Vagina (tissue), 2 donors: ENCODE data around the gene SLC17A4.

Source experiments
- POLR2A ChIP-seq, 2 donors: fragments of 450-650 bp; IDR thresholded peaks; one replicate each; pipeline ENCODE4 v1.6.1; 2017; ENCODE audit warnings: antibody characterized with exemption in 2 of 2, mild to moderate bottlenecking in 2 of 2, moderate library complexity in 2 of 2
- POLR2AphosphoS5 ChIP-seq, 2 donors: sonication (generic); formaldehyde crosslinking; IDR thresholded peaks; one replicate each; pipeline ENCODE4 v1.9.0; 2017; ENCODE audit warnings: antibody characterized with exemption in 2 of 2, mild to moderate bottlenecking in 2 of 2, low read depth in 1 of 2; ENCODE audit not compliant: insufficient read depth in 1 of 2
- TF ChIP-seq, protein P1 (sequence below), 3 experiments: fragments of 450-650 bp in 2 of 3; fragments of 200-600 bp in 1 of 3; sonication (generic) in 1 of 3; IDR thresholded peaks; one replicate each; pipeline ENCODE4 v1.5.1; 2017 to 2019; ENCODE audit warnings: antibody characterized with exemption in 3 of 3, mild to moderate bottlenecking in 2 of 3, moderate library complexity in 2 of 3

DNA sequence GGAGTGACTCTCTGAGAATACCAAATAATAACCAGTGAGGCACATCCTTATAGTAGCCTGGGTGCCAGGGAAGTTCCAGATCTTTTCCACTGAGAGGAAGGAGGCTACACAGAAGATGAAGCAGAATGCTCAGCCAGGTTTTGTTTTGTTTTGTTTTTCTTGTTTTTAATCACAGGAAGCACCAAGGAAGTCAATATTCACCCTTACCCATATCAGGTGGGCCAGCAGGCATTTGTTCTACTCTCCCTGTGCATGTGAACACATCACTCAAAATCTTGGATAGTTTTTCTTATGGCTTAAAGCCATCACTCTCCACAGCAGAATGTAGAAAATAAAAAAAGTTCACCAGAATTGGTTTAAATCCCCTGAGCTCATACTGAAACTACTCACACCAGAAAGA lies 66.8 kb downstream of the SLC17A4 start:
- TF ChIP-seq, protein P1, sequence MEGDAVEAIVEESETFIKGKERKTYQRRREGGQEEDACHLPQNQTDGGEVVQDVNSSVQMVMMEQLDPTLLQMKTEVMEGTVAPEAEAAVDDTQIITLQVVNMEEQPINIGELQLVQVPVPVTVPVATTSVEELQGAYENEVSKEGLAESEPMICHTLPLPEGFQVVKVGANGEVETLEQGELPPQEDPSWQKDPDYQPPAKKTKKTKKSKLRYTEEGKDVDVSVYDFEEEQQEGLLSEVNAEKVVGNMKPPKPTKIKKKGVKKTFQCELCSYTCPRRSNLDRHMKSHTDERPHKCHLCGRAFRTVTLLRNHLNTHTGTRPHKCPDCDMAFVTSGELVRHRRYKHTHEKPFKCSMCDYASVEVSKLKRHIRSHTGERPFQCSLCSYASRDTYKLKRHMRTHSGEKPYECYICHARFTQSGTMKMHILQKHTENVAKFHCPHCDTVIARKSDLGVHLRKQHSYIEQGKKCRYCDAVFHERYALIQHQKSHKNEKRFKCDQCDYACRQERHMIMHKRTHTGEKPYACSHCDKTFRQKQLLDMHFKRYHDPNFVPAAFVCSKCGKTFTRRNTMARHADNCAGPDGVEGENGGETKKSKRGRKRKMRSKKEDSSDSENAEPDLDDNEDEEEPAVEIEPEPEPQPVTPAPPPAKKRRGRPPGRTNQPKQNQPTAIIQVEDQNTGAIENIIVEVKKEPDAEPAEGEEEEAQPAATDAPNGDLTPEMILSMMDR (IDR thresholded peaks at IDR 0.05), result no peak
- TF ChIP-seq POLR2AphosphoS5 (IDR thresholded peaks at IDR 0.05; ENCODE audit: insufficient read depth in 1 of 2, low read depth in 1 of 2) (no peak), POLR2A (IDR thresholded peaks at IDR 0.05) (no peak)
